GM12872 (cell line): ENCODE results near the gene CLDN4.

Experiments used
- CTCF ChIP-seq: IDR thresholded peaks from 3 replicates; pipeline ENCODE4 v1.5.1; 2011; ENCODE audit warnings: low read depth, mild to moderate bottlenecking, low read length, moderate library complexity; ENCODE audit not compliant: insufficient read depth

Gene CLDN4

GRCh38 chr7:73823873-73824592 is 6.8 kb upstream of the CLDN4 start:
- TF ChIP-seq CTCF: no peak

- TF ChIP-seq CTCF: no peak
Measured at GRCh38 chr7:73824986-73825385, 5.8 kb upstream of the CLDN4 start.

- TF ChIP-seq CTCF: no peak
Measured at GRCh38 chr7:73827567-73828106, 3.2 kb upstream of the CLDN4 start.

GRCh38 chr7:73828107-73828803 is 2.5 kb upstream of the CLDN4 start:
- TF ChIP-seq CTCF: no peak

- TF ChIP-seq CTCF: no peak
Measured at GRCh38 chr7:73828972-73829371, 1.8 kb upstream of the CLDN4 start.

GRCh38 chr7:73829505-73829904 is 1.3 kb upstream of the CLDN4 start:
- TF ChIP-seq CTCF: no peak

GRCh38 chr7:73829921-73830680 is 695 bp upstream of the CLDN4 start:
- no peak for TF ChIP-seq CTCF
